GM21825 (cell line): ENCODE measurements around the gene ANKRD36C.
"Not testable (repeated sequence)": the region's sequence is repeated elsewhere in the genome, so short reads cannot be mapped to it uniquely, and the experiment has no call there.

ENCODE experiments used
- ATAC-seq: cut with Tn5 transposase; IDR thresholded peaks from one replicate; pipeline ENCODE4 v1.9.1; 2021; ENCODE audit warnings: mild to moderate bottlenecking, moderate library complexity; ENCODE audit not compliant: unreplicated experiment

Gene ANKRD36C

DNA sequence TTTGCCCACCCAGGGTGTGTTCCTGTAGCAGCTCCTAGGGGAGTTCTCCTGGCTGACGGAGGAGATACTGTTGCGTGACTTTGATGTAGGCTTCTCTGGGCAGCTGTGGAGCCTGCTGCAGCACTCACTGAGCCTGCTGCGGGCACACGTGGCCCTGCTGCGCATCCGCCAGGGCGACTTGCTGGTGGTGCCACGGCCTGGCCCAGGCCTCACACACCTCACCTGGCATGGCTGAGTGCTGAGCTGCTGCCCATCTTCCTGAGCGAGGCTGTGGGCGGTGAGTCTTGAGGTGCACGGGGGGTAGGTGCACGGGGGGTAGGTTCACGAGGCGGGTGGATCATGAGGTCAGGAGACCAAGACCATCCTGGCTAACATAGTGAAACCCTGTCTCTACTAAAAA, 191.7 kb downstream of the ANKRD36C start:
- no peak for ATAC-seq

DNA sequence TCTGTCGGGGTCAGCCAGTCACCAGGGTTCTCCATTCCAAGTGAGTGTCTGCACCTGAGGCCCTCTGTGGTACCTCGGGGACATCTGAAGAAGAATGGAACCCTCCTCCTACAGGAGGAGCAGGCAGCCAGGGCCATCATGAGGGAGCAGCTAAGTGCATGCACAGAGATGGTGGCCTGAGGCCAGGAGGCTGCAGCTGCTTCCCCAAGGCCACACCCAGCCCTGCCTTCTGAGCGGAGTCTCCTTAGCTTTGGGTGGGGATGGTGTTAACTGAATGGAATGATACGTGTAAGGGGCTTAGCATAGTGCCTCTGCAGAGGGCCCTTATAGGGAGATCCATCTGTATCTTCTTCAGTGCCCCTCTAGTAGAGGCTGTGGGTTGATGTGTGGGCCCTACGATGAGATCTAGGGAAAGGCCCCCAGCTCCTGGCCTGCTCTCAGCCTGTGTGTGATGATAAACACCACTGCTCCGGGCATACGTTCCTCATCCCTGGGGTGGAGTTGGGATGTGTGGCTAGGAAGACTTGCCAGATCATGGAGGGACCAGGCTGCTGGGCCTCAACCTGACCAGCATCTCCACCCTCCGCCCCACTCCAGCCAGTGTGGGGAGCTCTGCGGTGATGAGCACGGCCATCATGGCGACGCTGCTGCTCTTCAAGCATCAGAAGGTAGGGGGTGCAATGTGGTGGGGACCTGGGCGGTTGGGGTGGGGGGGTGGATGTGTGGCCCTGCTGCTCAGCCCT, 192.3 kb downstream of the ANKRD36C start:
- not testable (repeated sequence) for ATAC-seq

DNA sequence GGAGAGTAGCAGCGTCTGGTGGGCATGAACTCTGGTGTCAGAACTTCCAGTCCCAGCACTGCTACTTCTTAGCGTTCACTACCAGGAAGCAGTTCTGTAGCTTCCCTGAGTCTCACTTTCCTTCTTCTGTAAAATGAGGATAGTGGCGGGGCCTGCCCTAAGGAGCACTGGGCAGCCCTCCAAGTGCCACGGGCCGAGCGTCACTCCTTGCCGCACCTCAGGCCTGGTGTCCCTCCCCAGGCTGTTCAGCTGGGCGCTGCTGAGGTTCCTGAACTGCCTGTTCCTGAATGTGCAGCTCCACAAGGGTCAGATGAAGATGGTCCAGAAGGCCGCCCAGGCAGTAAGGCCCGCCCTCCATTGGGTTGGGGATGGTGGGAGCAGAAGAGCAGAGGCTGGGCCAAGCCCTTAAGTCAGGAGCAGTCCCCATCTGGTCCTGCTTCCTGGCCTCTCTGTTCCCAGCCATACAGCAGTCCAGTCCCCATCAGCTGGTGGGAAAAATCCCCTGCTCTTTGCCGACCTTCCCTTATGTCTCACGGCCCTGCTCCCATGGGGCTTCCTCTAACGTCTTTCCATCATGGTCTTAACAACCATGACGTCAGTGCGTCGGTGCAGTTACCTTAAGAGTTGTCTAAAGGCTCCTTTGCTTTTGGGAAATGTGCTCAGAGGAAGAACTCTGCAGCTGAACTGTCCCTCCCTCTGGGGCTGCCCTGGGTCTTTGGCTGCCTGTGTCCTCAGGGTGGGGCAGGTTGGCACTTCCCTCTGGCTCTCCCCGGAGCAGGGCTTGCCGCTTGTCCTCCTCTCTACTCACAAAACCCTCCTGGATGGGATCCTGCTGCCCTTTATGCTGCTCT, 195.2 kb downstream of the ANKRD36C start:
- ATAC-seq = not testable (repeated sequence)

DNA sequence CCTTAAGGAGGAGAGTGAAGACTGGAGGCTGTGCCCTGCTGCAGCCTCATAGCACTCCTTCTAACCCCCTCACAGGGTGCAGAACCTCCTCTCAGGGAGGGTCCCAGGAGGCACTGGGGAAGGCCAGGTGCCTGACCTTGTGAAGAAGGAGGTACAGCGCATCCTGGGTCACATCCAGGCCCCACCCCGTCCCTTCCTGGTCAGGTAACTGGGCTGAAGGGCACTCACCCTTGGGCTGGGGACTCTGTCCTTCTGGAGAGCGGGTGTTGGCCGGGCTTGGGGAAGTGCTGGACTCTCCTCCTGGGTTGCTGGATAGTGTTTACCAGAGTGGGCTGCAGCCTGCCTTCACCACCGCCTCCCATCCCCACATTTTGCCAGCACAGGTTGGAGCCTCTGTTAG, 197.7 kb downstream of the ANKRD36C start:
- not testable (repeated sequence) for ATAC-seq

DNA sequence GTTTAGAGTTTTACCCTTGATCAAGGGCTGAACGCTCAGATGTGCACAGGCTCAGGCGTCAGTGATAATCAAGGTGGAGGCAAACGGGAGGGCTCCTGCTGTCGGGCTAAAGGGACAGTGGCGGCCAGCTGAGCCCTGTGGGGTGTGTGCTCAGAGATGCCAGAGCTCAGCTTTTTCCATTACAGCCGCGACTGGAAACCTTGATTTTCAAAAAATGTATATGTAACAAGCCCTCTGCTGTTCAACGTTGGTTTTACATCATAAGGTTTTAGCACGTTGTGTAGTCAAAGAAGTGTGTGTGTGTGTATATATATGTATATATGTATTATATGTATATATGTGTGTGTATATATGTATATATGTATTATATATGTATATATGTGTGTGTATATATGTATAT, 201.4 kb downstream of the ANKRD36C start:
- not testable (repeated sequence) for ATAC-seq

DNA sequence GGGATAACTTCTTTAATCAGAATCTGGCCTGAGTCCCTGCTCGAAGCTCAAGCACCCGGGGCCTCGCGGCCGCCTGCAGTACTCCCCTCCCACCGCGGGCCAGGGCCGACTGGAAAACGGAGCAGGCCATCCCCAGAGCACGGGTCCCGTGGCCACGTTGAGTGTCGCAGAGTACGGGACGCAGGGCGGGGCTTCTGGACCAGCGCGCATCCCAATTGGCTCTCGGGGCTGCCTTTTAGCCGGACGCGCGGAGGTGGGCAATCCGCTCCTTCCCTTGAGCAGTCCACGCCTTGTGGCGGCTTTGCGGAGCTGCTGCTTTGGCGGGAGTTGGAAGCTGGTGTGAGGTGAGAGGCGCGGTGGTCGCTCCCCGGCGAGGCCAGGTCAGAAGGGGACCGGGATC, 202.2 kb downstream of the ANKRD36C start:
- not testable (repeated sequence) for ATAC-seq

DNA sequence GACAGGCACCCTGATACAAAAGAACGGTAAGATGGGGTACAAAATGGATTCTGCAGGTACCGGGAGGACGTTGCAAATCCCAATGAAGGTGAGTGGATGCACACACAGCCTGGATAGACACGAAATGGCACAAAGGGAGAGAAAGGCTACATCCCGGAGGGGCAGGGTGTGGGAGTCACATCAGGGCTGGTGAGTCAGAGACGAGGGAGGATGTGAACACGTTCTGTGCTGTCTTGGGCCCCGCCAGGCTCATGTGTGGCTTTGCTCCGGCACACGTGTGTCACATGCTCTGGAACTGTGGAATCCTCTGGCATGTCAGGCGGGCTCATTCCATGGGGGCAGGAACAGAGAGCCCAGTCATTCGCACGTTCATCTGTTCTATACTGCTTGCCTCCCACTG, 203.0 kb downstream of the ANKRD36C start:
- not testable (repeated sequence) for ATAC-seq
